Naive thymus-derived CD8-positive, alpha-beta T cell (primary cell): ENCODE results near the gene UIMC1. TPM values are rescaled to one million over a fixed set of nuclear protein-coding genes. Genes with fewer than 3 reads are reported as not detected.

Experiments
- ATAC-seq, 2 donors: fragments of 150-1000 bp; cut with Tn5 transposase in 1 of 2; sonication (Bioruptor Pico), chemical (Tn5 transposase) in 1 of 2; 1 replicate in 1 of 2; 2 replicates in 1 of 2; pipeline ENCODE4 v1.10.0; 2021; ENCODE audit warnings: mild to moderate bottlenecking in 2 of 2, moderate library complexity in 2 of 2
- POLR2A ChIA-PET: fragments of 350-600 bp; sonication (Branson Sonifier 250); formaldehyde crosslinking; loops from one replicate; lab custom pipeline; 2021; ENCODE audit warnings: antibody characterized with exemption; lab: Charles Lee
- DNase-seq, 10 donors: peaks; one replicate each; pipeline versions ENCODE4 v3.0.0 to v3.0.0-alpha.2; 2020 to 2022
- H3K27ac Mint-ChIP-seq, 10 donors: one replicate each; pipeline ENCODE4 v1.8.0; 2020 to 2022; ENCODE audit warnings: mild to moderate bottlenecking in 10 of 10, mixed read lengths in 10 of 10, moderate library complexity in 4 of 10, inconsistent platforms in 1 of 10
- H3K27me3 Mint-ChIP-seq, 5 donors: one replicate each; pipeline ENCODE4 v1.8.0; 2021 to 2022; ENCODE audit warnings: mixed read lengths in 5 of 5
- H3K36me3 Mint-ChIP-seq, 3 donors: one replicate each; pipeline ENCODE4 v1.8.0; 2020 to 2022; ENCODE audit warnings: mixed read lengths in 3 of 3, mild to moderate bottlenecking in 2 of 3, inconsistent platforms in 1 of 3
- H3K4me1 Mint-ChIP-seq, 4 donors: one replicate each; pipeline ENCODE4 v1.8.0; 2021 to 2022; ENCODE audit warnings: mixed read lengths in 4 of 4
- H3K4me3 Mint-ChIP-seq, 10 donors: one replicate each; pipeline ENCODE4 v1.8.0; 2020 to 2022; ENCODE audit warnings: mild to moderate bottlenecking in 10 of 10, mixed read lengths in 10 of 10, moderate library complexity in 6 of 10, inconsistent platforms in 1 of 10
- H3K9me3 Mint-ChIP-seq, 9 donors: one replicate each; pipeline ENCODE4 v1.8.0; 2020 to 2022; ENCODE audit warnings: mixed read lengths in 9 of 9, mild to moderate bottlenecking in 3 of 9, inconsistent platforms in 1 of 9, moderate library complexity in 1 of 9
- polyA plus RNA-seq, 3 donors: library from polyadenylated mRNA; unstranded; fragments of 300-500 nt; fragmentation: Illumina TruSeq; gene quantifications; one replicate each; pipeline ENCODE4 v1.2.3, GENCODE V29; 2021
- total RNA-seq, 8 experiments: library from RNA in 2 of 8; stranded (reverse) in 2 of 8; gene quantifications; one replicate each; pipeline ENCODE4 v1.2.3 and lab custom pipeline; 2021 to 2026

Gene UIMC1
- total and polyA plus RNA-seq, 5 experiments from 2014 or later, result 15.4 to 70.0 (median 31.0) TPM

- Mint-ChIP-seq H3K36me3 (no peaks in the 10 kb centered on the region), H3K27me3 (peaks cover 2 to 22% (median 14%) of the 10 kb centered on the region in 5 donors), H3K4me1 (peaks cover 0 to 2% (median under 1%) of the 10 kb centered on the region in 4 donors), H3K4me3 (no peak overlapping the region), H3K27ac (no peak overlapping the region), H3K9me3 (peaks cover 0 to 2% (median 0%) of the 10 kb centered on the region in 9 donors)
- DNase-seq, result no peak
- ATAC-seq, result no peak
- POLR2A ChIA-PET, result no interaction called here
Measured at GRCh38 chr5:176888016-176888864, 118.3 kb downstream of the UIMC1 start.

GRCh38 chr5:176887252-176887849 lies 119.2 kb downstream of the UIMC1 start:
- Mint-ChIP-seq H3K36me3 (no peaks in the 10 kb centered on the region), H3K27ac (no peak overlapping the region), H3K9me3 (peaks cover 0 to 2% (median 0%) of the 10 kb centered on the region in 9 donors), H3K4me1 (peaks cover 0 to 2% (median under 1%) of the 10 kb centered on the region in 4 donors), H3K4me3 (no peak overlapping the region), H3K27me3 (peaks cover 2 to 22% (median 14%) of the 10 kb centered on the region in 5 donors)
- ATAC-seq, result no peak
- DNase-seq, result no peak
- POLR2A ChIA-PET, result no interaction called here

- Mint-ChIP-seq H3K27me3 (peaks cover under 1 to 16% (median 8%) of the 10 kb centered on the region in 5 donors), H3K9me3 (peaks cover 0 to 2% (median 0%) of the 10 kb centered on the region in 9 donors), H3K36me3 (no peaks in the 10 kb centered on the region), H3K4me1 (peaks cover 0 to 3% (median 1%) of the 10 kb centered on the region in 4 donors), H3K27ac (no peak overlapping the region), H3K4me3 (no peak overlapping the region)
- DNase-seq (no peak), ATAC-seq (no peak)
- POLR2A ChIA-PET, result interaction anchor here (0.6 kb wide), 1 partner anchor 523 kb away, joined by 8 read pairs; no protein-coding TSS in a partner anchor
Measured at GRCh38 chr5:176886336-176887251, 120.0 kb downstream of the UIMC1 start.

GRCh38 chr5:176884571-176884890 lies 122.0 kb downstream of the UIMC1 start:
- H3K27me3 Mint-ChIP-seq, result peaks cover 0 to 9% (median 0%) of the 10 kb centered on the region in 5 donors
- POLR2A ChIA-PET, result no interaction called here
- H3K9me3 Mint-ChIP-seq, result no peaks in the 10 kb centered on the region
- H3K4me1 Mint-ChIP-seq, result peaks cover 0 to 3% (median 1%) of the 10 kb centered on the region in 4 donors
- ATAC-seq (no peak), DNase-seq (no peak)
- H3K36me3 Mint-ChIP-seq, result no peaks in the 10 kb centered on the region
- H3K27ac Mint-ChIP-seq, result peak overlapping the region in 3 of 10 donors; percentile 3 to 57 (median 48)
- no peak overlapping the region for H3K4me3 Mint-ChIP-seq

- peaks cover 0 to 12% (median 3%) of the 10 kb centered on the region in 5 donors for H3K27me3 Mint-ChIP-seq
- H3K4me3 Mint-ChIP-seq, result no peak overlapping the region
- ATAC-seq (no peak), DNase-seq (no peak)
- H3K27ac Mint-ChIP-seq, result peak overlapping the region in 3 of 10 donors; percentile 3 to 74 (median 48)
- peaks cover 0 to 3% (median 1%) of the 10 kb centered on the region in 4 donors for H3K4me1 Mint-ChIP-seq
- POLR2A ChIA-PET, result interaction anchor here (0.6 kb wide), 1 partner anchor 227 kb away, joined by 4 read pairs; no protein-coding TSS in a partner anchor
- no peaks in the 10 kb centered on the region for H3K9me3 Mint-ChIP-seq
- H3K36me3 Mint-ChIP-seq, result no peaks in the 10 kb centered on the region
Measured at GRCh38 chr5:176883700-176884570, 122.6 kb downstream of the UIMC1 start.

- ATAC-seq (no peak), DNase-seq (no peak)
- Mint-ChIP-seq H3K36me3 (no peaks in the 10 kb centered on the region), H3K27ac (no peak overlapping the region), H3K27me3 (peaks cover 0 to 23% (median 14%) of the 10 kb centered on the region in 5 donors), H3K4me3 (no peak overlapping the region), H3K4me1 (peaks cover 0 to 3% (median 1%) of the 10 kb centered on the region in 4 donors), H3K9me3 (no peaks in the 10 kb centered on the region)
- POLR2A ChIA-PET, result no interaction called here
Measured at GRCh38 chr5:176882567-176882903, 124.0 kb downstream of the UIMC1 start.

- Mint-ChIP-seq H3K27ac (peak overlapping the region in 1 of 10 donors; percentile 7), H3K36me3 (no peaks in the 10 kb centered on the region), H3K27me3 (peaks cover 0 to 26% (median 14%) of the 10 kb centered on the region in 5 donors), H3K4me1 (peaks cover 0 to 3% (median 1%) of the 10 kb centered on the region in 4 donors), H3K9me3 (no peaks in the 10 kb centered on the region), H3K4me3 (no peak overlapping the region)
- DNase-seq (no peak), ATAC-seq (no peak)
- POLR2A ChIA-PET, result no interaction called here
Measured at GRCh38 chr5:176881816-176882566, 124.6 kb downstream of the UIMC1 start.

GRCh38 chr5:176881021-176881749 lies 125.4 kb downstream of the UIMC1 start:
- peaks cover 4 to 34% (median 19%) of the 10 kb centered on the region in 5 donors for H3K27me3 Mint-ChIP-seq
- DNase-seq, result no peak
- no peaks in the 10 kb centered on the region for H3K9me3 Mint-ChIP-seq
- POLR2A ChIA-PET, result no interaction called here
- H3K4me3 Mint-ChIP-seq, result no peak overlapping the region
- no peak for ATAC-seq
- no peaks in the 10 kb centered on the region for H3K36me3 Mint-ChIP-seq
- H3K27ac Mint-ChIP-seq, result no peak overlapping the region
- H3K4me1 Mint-ChIP-seq, result peaks cover 3 to 6% (median 5%) of the 10 kb centered on the region in 4 donors

GRCh38 chr5:176880366-176881020 lies 126.1 kb downstream of the UIMC1 start:
- Mint-ChIP-seq H3K4me3 (no peak overlapping the region), H3K27me3 (peaks cover 10 to 41% (median 26%) of the 10 kb centered on the region in 5 donors), H3K4me1 (peaks cover 7 to 13% (median 12%) of the 10 kb centered on the region in 4 donors), H3K27ac (no peak overlapping the region), H3K9me3 (peaks cover 0 to 2% (median 0%) of the 10 kb centered on the region in 9 donors), H3K36me3 (no peaks in the 10 kb centered on the region)
- DNase-seq (no peak), ATAC-seq (no peak)
- POLR2A ChIA-PET, result no interaction called here

- ATAC-seq (no peak), DNase-seq (no peak)
- Mint-ChIP-seq H3K4me1 (peaks cover 8 to 17% (median 16%) of the 10 kb centered on the region in 4 donors), H3K27me3 (peaks cover 17 to 48% (median 32%) of the 10 kb centered on the region in 5 donors), H3K9me3 (peaks cover 0 to 2% (median 0%) of the 10 kb centered on the region in 9 donors), H3K36me3 (no peaks in the 10 kb centered on the region), H3K27ac (peak overlapping the region in 1 of 10 donors; percentile 73), H3K4me3 (no peak overlapping the region)
- POLR2A ChIA-PET, result no interaction called here
Measured at GRCh38 chr5:176879663-176880361, 126.8 kb downstream of the UIMC1 start.
